ENCODE results near the gene EPHB2.
A peak's percentile ranks its signal among the peaks of the same experiment; 100 is the strongest.
"Not testable (repeated sequence)": the region's sequence is repeated elsewhere in the genome, so short reads cannot be mapped to it uniquely, and the experiment has no call there.

The EPHB2 gene

DNA sequence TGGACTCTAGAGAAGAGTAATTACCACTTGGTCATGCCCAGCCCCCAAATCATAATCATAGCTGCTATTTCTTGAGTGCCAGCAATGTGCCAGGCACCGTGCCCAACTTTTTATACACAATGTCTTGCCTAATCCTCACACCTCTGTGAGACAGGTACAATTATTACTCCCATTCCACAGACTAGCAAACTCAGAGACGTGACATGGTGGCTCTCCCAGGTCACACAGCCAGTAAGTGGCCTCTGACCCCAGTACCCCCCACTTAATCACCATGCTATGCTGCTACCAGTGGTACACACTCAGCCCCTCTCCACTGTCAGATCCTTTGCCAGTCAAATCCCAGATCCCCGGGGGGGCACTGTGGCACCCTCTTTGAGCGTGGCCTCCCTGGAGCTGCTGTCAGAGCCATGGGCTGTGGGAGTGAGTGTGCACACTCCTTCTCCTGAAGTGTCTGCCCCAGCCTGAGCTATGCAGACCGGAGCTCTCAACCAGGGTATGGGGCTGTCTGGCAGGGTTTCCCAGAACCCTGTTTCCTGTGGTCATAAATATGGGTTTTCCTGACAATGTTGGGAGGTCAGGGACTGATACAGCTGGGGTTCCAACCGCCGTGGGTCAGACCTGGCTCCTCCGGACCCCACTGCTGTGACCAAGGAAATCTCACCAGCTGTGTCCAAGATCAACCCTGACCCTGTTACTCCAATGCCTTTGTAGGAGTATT, 210.3 kb downstream of the EPHB2 start:
- no peak for DNase-seq

DNA sequence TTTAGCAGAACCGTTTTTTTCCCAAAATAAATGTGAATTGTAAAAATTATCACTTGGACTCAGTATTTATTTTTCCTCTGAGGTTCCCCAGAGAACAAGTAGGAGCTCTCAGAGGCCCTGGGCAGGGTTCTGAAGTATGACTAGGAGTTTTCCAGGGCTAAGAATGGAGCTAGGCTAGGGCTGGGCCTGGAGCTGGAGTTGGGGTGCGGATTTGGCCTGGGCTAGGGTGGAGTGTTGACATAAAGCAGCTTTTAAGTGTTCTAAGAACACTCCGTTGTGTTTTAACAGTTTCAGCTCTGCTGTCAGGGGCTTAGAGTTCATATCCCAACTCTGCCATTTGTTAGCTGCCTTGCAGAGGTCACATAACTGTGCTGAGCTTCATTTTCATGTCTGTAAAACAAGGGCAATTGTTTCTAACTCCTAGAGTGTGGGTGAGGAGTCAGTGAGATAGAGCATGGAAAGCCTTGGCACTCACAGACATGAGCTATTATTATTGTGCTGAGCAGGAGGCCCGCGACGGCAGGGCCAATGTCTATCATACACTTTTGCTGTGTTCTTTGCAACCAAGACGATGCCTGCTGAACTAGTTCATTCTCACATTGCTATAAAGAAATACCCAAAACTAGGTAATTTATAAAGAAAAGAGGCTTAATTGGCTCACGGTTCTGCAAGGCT, 210.9 kb downstream of the EPHB2 start:
- DNase-seq = no peak

DNA sequence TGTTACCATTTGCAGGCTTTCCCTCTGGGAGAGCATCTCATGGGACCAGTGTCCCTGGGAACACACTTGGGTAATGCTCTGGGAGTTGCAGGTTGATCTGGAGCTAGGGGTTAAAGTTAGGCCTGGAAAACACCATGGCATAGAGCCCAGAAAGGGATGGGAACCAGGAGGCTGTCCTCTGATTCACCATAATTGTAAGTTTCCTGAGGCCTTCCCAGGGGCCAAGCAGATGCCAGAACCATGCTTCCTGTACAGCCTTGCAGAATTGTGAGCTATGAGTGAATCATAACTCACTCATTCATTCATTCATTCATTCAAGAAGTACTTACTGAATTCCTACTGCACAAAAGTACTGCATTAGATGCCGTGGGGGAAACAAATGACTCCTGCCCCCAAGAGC, 212.0 kb downstream of the EPHB2 start:
- DNase-seq = no peak

DNA sequence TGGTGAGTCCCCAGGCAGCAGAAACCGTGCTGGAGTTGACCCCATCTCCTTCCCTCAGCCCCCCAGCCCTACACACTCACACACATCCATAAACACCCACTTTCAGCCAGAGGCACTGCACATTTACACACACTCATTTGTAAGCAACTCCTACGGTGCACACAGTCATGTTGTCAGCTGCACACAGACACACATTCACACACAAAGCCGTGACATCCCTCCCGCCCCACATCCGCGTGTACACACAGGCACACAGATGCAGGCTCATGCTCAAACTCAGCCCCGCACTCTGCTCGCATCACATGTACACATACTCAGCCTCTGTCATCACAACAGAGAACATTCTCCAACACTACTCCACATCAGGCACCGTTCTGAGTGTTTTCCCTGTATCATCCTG, 214.5 kb downstream of the EPHB2 start:
- no peak for DNase-seq

DNA sequence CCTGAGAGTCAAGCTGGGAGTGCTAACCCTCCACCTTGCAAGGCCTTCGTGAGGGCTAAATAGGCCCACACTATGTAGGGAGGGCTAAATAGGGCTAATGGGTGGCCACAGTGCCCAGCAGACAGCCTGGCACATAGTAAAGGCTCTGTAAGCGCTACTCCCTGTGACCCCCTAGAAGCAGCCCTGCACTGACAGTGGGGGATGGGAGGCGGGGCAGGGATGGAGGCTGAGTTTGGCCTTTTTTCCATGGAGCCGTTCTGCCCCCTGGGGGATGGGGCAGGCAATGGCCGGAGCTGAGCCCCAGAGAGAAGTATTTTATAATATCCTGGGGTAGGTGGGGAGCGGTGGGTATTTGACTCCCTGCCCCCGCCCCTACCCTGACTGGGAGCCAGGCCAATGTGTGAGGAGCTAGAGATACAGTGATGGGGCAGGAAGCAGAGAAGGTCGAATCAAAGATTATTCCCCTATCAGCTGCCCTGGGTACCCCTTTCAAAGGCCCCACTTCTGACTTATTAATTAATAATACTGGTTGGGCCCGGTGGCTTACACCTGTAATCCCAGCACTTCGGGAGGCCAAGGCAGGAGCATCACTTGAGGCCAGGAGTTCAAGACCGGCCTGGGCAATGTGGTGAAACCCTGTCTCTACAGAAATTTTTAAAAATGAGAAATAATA, 219.7 kb downstream of the EPHB2 start:
- DNase-seq = peak; percentile 24

DNA sequence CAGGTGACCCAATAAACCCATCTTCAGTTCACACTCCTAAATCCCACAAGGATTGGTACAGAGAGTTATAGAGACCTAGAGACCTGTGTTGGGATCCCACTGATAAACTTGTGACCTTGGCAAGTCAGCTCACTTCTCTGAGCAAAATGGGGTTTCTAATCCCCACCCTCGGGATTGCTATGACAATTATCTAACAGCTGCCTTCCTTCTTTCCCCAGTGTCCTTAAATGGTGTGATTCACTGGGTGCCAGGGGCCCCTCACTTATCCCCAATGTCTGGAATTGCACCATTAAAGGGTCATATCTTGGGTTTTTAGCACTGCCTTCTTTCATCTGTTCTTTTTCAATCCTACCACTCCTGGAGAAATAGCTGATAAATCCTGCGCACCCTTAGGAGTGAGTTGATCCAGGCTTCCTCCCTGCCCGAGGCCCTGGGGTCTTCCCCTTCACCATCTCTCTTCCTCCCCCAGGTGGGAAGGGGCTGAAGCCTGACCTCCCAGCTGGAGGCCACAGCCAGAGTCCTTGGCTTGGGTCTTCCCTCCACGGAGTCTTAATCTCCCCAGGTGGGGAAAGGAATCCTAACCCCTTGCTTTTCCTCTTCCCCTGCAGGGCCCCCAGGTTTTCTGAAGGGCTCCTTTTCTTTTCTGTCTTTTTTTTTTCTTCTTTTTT, 222.3 kb downstream of the EPHB2 start:
- no peak for DNase-seq

DNA sequence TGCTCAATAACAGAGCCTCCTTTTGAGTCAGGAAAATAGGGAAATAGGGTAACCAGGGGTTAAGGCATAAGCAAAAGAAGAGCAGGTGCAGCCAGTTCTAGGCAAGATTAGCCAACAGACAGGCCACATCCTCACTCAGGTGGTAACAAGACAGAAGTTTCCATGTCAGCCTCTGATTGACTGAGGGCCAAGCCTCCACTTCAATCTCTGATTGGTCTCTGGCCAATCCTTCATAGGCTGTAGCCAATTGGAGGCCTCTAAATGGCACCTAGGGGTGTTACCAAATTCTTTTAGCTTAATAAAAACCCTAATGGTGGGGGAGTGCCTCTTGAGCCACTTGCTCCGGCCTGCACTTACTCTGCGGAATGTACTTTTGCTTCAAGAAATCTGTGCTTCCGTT, 224.8 kb downstream of the EPHB2 start:
- DNase-seq = no peak

DNA sequence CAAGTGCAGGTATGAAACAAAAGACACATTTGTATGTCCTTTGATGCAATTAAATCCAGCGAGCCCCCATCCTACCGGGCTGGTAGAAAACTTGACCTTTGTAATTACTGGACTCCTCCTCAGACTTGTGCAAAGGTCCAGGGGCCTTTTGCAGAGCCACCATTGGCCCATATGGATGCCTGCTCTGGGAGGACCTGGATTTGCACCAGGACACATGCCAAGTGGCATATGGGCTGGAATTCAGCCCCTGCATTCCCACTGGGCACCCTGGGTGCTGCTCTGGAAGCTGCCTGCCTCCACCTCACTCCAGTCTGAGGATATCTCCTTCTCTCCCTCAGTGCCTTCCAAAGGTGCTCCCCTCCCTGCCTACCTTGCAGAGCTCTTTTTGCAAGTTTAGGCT, 226.0 kb downstream of the EPHB2 start:
- DNase-seq = no peak

DNA sequence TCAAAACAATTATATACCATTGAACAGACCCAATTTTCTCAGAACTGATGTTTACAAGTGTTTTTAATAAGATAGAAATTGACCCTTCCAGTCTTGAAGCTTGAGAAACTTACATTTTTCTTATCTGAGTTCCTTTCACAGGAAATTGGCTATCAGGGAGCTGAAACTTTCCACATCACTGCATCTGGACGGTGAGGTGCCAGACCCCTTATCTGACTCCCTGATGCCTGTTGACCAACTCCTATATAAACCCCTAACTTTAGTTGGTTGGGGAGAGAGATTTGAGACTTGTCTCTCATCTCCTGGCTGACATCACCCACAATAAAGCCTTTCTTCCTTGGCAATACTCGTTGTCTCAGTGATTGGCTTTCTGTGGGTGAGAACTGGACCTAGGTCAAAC, 230.6 kb downstream of the EPHB2 start:
- DNase-seq = no peak

DNA sequence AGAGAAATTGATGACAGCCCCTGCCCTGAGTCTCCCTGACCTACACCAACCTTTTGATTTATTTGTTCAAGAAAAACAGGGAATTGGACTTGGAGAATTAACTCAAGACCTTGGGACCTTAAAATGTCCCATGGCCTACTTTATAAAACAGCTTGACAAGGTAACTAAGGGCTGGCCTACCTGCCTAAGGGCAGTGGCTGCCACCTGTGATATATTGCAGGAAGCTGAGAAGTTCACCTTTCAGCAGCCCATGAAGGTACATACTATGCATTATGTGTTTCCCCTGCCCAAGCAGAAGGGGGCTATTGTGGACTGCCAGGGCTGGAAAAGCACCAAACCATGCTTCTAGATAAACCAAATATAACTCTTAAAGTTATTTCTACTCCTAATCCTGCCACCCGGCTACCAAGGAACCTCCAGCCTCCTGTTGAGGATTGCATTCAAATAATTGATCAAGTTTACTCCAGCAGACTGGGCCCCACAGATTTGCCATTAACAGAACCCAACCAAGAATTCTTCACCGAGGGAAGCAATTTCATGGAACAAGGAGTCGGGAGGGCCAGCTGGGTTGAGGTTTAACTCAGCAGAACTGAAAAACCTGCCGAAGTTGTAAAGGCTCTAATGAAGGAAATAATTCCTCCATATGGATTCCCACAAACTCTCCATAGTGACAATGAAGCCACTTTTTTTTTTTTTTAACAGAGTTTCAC, 233.9 kb downstream of the EPHB2 start:
- no peak for DNase-seq

DNA sequence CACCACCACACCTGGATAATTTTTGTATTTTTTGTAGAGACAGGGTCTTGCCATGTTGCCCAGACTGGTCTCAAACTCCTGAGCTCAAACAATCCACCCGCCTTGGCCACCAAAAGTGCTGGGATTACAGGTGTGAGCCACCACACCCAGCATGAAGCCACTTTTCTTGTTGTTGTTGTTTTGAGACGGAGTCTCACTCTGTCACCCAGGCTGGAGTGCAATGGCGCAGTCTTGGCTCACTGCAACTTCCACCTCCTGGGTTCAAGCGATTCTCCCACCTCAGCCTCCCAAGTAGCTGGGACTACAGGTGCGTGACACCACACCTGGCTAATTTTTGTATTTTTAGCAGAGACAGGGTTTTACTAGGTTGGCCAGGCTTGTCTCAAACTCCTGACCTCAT, 234.5 kb downstream of the EPHB2 start:
- DNase-seq = not testable (repeated sequence)

DNA sequence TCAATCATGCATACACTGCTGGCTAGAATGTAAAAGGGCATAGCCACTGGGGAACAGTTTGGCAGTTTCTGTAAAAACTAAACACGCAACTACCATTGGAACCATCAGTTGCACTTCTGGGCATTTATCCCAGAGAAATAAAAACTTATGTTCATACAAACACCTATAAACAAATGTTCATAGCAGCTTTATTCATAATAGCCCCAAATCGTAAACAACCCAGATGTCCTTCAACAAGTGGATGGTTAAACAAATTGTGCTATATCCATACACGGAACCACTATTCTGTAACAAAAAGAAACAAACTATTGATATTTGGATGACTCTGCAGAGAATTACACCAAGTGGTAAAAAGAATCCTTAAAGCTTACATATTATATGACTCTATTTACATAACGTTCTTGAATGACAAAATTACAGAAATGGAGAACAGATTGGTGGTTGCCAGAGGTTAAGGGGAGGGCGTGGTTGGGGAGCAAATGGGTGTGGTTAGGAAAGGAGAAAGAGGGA, 239.2 kb downstream of the EPHB2 start:
- DNase-seq = no peak

DNA sequence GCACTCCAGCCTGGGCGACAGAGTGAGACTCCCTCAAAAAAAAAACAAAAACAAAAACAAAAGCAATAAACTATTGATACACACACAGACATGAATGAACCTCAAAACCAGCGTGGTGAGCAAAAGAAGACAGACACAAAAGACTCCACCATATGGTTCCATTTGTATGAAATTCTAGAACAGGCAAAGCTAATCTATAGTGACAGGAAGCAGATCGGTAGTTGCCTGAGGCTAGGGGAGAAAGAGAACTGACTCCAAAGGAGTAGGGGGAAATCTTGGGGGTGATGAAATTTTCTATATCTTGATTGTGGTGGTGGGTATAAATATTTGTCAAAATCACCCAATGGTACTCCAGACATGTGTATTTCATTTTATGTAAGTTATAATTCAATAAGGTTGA, 241.2 kb downstream of the EPHB2 start:
- no peak for DNase-seq

DNA sequence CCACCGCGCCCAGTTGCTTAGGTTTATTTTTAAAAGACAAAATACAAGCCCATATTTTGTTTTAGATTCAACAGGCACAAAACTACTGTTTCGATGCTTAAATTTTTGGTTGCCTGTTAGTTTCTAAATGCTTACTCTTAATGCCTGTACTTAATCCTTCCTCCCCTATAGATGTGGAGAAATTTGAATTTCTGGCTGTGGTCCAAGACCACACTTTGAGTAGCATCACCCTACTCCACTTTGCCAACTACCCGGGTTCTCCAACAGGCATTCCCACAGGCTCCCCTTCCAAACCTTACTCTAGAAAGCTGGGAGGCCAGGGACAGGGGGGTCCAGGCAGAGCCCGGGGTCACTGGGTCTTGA, 242.0 kb downstream of the EPHB2 start:
- no peak for DNase-seq

DNA sequence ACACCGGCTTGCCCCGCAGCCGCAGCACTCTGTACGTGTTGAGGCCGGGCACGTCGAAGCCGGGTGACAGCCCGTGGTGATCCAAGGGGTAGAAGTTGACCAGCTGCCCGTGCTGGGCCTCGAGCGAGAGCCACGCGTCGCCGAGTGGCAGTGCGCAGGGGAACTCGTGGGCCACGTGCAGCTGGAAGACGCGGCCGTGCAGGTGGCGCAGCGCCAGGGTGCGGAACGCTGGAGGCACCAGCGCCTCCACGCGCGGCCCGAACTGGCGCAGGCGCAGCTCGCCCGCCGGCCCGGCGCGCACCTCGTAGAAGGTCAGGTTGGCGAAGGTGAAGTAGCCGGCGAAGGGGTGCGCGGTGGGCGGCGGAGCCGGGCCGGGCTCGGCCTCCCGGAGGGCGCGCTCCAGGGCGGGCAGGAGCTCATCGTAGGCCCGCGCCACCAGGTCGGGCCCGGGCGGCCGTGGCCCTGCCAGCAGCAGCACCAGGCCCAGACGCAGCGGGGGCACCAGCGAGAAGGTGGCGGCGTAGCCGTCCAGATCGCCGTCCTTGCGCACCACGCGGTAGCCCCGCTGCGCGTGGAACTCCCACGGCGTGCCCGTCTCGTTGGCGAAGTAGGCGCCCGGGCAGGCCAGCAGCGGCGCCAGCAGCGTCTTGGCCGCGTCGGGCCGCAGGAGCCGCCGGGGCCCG, 242.6 kb downstream of the EPHB2 start:
- DNase-seq = no peak

DNA sequence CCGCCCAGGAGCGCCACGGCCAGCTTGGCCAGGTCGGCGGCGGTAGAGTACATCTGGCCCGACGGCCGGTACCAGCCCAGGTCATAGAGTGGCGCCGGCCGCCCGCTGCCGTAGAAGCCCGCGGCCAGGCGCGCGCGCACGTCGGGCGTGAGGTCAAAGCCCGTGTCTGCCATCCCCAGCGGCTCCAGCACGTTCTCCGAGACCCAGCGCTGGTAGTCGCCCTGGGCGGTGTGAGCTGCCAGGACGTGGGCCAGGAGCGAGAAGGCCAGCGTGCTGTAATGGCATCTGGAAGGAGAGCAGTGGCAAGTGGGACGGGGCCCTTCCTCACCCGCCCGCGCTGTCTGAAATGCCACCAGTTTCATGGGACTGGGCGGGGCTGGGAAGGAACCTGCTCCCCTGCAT, 243.1 kb downstream of the EPHB2 start:
- DNase-seq = no peak

DNA sequence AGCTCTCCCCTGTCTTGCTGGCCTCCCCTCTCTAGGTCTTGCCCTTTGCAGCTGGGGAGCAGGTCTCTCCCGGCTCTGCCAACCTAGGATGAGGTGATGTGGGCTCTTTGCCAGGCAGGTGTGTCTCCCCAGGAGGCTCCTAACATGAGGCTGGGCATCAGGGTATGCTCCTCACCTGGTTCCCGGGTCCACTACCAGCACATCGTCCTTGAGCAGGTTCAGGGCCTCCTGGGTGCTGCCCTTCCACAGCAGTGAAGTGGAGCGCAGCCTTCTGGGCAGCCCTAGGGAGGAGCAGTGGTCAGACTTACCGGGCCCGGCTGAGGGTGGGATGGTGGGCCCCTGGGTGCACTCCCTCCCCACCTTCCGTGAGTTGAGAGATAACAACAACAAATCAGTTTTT, 244.5 kb downstream of the EPHB2 start:
- no peak for DNase-seq

DNA sequence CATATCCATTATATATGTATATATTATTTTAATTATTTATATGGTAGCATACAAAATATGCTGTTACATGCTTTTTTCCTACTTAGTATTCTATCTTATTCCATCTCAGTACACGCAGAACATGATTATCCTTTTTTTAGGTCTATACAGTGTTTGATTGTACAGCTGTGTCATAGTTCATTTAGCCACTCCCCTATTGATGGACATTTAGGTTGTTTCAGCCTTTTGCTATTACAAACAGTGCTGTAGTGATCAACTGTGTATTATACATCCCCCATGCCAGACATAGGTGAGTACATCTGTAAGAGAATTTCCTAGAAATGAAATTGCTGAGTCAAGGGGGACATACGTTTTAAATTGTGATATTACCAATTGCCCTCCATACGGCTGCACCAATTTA, 246.4 kb downstream of the EPHB2 start:
- no peak for DNase-seq

DNA sequence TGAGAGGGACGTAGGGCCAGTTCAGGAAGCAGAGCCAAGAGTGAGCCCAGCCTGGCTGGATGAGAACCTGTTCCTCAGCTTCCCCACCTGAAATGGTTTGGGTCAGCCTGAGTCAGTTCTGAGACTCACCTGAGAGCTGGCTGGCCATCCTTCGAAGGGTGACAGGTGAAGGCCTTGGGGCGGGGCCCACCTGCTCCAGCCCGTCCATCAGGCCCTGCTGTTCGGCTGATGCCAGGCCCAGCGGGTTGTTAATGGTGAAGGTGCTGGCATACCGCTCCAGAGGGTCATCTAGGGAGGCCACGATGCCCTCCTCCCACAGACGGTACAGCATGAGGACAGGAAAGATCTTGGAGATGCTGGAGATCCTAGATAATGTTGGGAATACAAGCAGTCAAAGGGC, 247.9 kb downstream of the EPHB2 start:
- DNase-seq = no peak

DNA sequence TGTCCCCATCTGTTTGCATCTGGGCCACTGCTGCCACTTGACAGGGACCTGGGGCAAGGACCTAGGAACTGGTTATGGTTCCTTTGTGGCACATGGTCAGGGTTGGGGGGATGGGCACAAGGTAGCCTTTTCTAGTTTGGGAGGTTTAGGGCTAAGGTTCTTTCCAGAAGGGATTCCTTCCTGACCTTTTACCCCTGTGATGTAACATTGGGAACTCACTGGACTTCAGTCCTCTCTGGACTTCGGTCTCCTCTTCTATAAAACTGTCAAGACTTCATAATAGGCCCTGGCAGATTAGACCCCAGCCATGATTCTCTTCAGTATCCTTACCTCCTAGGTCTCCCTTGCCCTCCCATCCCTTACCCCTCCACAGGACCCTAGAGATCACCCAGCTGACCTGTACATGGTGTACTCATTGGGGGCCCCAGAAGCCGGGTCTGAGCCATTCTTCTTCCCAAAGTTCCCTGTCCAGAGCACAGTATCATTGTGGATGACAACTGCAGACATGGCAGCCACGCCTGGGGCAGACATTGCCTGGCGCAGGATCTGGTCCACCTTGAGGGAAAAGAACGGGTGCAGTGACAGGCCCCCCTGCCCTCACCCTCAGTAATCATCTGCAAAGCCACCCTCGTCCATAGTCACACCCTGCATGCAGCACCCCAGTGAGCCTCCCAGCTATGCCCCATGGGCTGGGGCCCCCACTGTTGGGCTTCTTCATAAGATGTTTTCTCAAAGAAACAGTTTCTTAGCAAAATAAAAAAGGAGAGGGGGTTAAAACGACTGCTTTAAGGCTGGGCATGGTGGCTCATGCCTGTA, 249.1 kb downstream of the EPHB2 start:
- DNase-seq = no peak

DNA sequence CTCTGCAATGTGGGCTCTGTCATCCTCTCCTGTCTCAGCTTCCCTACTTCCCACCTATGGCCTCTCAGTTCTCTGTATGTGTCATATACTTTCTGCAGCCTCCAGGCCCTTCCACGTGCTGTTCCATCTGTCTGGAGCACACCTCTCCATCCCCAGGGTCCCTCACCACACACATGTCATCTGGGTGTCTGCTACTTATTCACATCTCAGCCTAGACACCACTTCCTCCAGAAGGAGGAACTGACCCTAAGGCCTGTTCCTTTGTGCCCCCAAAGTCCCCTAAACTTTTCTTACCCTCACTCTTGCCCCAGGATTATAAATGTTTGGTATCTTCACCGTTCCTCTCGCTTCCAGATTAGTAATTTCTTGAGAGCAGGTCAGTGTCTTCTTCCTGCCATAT, 251.9 kb downstream of the EPHB2 start:
- no peak for DNase-seq
